ENCODE results near the gene PSMD13.
"Not testable (repeated sequence)": the region's sequence is repeated elsewhere in the genome, so short reads cannot be mapped to it uniquely, and the experiment has no call there.

Gene PSMD13

GRCh38 chr11:236774-237767 is at the start of gene PSMD13:
PSMD13 (plus strand) TSS chr11:236976; CDS start chr11:237050, 74 bp downstream.
- DNase-seq, result peak; percentile 79 to 89

GRCh38 chr11:189200-189783 is 47.5 kb upstream of the PSMD13 start:
- DNase-seq, result not testable (repeated sequence)

- not testable (repeated sequence) for DNase-seq
These were observed 46.9 kb upstream of the PSMD13 start for GRCh38 chr11:189843-190311.

DNA sequence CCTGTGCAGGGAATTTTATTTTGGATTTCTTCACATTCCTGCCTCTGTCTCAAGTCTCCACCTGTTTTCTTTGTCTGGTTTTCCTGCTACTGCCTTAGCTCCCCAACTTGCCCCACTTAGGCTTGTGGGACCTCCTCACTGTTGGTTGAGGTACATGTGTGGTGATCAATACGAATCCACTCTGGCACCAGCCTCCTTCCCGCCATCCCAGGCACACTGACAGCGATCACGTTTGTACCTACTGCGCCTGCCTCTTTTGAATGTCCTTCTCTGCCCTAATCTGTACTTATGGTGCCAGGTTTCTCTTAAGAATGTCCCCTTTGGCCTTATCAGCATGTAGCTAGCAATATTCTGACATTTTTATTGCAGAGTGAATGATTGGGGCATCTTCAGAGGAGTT is 46.2 kb upstream of the PSMD13 start:
- DNase-seq, result not testable (repeated sequence)

GRCh38 chr11:191490-192478 is 45.0 kb upstream of the PSMD13 start:
- not testable (repeated sequence) for DNase-seq

DNA sequence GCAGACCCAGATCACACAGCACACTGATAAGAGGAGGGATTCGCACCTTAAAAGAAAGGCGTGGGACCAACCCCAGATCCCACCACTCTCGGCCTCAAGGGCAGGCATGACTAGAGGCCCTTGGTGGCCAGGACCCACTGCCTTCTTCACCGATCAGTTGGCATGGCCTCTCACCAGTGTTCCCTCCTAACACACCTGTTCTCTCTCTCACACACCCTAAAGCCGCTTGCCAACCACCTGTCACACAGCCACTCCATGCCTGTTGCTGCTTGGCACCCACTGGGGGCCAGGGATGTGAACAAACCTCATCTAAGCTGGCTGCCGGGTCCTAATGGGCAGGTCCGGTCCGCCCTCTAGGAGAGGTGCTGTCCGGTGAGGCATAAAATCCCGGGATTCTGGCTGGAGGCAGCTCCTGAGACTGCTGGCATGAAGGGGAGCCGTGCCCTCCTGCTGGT is 44.1 kb upstream of the PSMD13 start, which contains the start of gene SCGB1C1:
Gene SCGB1C1, plus strand, starts transcription at position 405 of the 455 bp plus-strand sequence. Its CDS starts 22 bp downstream, at position 427.
- not testable (repeated sequence) for DNase-seq

GRCh38 chr11:193481-193880 is 43.3 kb upstream of the PSMD13 start:
- DNase-seq, result not testable (repeated sequence)

GRCh38 chr11:196786-197731 is 39.7 kb upstream of the PSMD13 start:
- no peak for DNase-seq

DNA sequence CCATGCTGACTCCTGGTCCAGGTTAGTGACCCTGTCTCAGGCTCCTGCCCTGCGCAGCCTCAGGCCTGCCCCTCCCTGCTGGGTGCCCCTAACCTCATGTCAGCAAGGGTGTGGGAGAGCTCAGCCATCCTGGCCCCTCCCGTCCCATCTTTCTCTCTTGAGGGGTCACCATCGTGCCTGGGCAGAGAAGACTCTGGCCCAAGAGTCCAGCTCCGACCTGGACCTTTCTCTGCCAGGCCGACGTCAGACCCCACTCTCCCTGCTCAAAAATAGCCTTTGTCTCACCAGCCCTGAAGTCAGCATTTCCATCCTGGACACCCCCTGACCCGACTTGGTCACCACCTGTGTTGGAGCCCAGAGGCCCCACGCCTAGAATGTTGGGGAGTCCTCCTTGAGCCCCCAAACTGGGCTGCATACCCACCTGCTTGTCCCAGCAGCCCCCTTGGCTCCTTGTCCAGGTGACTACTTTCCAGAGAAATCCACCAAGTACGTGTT is 39.0 kb upstream of the PSMD13 start:
- DNase-seq, result no peak

- no peak for DNase-seq
These were observed 38.5 kb upstream of the PSMD13 start for GRCh38 chr11:198236-198806.

DNA sequence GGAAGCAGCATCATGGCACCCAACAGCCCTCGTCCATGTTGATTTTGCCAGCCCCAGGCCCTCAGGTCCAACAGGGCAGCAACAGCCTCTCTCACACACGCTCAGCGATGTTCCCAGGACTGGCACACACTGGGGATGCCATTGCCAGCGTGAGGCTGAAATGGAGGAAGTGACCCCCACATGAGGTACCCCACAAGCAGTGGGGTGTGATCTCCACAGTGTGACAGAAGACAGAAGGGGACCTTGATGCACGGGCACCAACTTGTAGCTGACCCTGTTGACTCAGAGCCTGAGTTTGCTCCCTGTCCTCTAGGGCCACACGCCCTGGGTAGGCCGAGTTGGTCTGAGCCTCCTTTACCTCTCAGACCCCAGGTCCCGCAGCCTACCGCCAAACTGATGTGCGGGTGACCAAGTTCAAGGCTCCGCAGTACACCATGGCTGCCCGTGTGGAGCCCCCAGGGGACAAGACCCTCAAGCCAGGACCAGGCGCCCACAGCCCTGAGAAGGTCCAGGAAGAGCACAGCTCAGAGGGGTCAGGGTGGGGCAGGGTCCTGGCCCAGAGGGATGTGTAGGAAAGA is 37.7 kb upstream of the PSMD13 start:
- DNase-seq, result no peak

DNA sequence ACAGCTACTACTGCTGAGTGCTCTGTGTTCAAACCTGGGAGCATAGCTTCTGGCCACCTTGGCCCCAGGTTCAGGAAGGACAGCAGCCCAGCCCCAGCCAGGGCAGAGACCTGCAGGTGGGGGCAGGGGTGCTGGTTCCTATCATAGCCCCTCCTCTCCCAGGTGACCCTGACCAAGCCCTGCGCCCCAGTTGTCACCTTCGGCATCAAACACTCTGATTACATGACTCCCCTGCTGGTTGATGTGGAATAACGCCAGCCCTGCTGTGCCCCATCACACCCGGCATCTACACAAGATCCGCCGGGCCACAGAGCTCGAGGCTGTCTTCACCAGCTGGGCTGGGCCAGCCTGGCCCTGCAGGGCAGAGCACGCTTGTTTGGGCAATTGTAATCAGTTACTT is 37.0 kb upstream of the PSMD13 start:
- DNase-seq, result no peak

- no peak for DNase-seq
These were observed 36.4 kb upstream of the PSMD13 start for GRCh38 chr11:200224-201003.

DNA sequence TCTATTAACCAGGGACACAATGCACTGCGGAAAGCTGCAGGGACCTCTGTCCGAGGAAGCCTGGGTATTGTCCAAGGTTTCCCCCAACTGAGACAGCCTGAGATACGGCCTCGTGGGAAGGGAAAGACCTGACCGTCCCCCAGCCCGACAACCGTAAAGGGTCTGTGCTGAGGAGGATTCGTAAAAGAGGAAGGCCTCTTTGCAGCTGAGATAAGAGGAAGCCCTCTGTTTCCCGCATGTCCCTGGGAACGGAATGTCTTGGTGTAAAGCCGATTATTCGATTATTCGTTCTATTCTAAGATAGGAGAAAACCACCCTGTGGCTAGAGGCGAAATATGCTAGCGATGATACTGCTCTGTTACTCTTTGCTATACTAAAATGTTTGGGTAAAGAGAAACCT is 34.8 kb upstream of the PSMD13 start:
- DNase-seq, result no peak

DNA sequence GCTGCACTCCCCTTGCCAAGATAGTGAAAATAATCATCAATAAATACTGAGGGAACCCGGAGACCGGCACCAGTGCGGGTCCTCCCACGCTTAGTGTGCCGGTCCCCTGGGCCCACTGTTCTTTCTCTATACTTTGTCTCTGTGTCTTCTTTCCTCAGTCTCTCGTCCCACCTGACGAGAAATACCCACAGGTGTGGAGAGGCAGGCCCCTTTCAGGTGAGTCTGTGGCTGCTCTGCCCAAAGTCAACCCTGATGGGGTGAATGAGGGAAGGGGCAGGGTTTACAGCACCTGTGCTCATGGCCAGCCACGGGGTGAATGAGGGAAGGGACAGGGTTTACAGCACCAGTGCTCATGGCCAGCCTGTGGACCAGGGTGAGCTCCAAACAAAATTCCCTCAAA is 34.3 kb upstream of the PSMD13 start:
- DNase-seq, result no peak

DNA sequence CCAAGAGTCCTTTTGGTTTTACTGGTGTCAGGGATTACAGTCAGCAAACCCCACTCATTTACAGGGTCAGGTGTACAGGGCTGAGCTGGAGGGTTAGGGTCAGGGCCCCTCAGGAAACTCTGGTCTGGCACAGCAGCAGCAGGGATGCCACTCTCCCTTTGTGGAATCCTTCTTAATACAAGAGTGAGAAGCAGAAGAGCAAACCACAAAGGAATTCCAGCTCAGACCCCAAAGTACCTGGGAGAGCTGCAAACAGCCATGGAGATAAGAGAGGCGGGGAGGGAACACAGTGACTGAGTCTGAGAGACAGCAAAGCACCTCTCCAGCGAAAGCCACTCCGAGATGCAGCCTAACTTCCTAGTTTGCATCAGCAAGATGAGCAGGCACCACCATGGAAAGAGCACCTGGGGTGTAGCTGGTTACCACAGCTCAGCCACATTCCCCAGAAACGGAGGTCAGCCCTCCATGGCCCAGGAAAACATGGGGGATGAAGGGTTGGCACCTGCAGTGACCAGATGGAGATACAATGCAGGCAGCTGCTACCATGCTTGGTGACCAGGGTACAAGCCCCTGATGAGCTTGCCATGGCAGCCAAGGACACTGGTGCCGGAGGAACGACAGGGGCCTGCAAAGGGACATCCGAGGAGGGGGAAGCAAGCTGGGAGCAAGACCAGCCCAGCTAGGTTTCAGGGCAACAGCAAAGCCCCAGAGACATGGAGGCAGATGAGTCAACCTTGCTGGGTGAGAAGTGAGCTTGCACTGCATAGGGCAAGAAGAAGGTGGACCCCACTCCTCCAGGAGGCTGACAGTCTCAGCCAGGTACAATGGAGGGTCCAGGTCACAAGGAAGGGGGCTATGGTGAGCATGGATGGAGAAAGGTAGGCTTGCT is 33.5 kb upstream of the PSMD13 start:
- no peak for DNase-seq

DNA sequence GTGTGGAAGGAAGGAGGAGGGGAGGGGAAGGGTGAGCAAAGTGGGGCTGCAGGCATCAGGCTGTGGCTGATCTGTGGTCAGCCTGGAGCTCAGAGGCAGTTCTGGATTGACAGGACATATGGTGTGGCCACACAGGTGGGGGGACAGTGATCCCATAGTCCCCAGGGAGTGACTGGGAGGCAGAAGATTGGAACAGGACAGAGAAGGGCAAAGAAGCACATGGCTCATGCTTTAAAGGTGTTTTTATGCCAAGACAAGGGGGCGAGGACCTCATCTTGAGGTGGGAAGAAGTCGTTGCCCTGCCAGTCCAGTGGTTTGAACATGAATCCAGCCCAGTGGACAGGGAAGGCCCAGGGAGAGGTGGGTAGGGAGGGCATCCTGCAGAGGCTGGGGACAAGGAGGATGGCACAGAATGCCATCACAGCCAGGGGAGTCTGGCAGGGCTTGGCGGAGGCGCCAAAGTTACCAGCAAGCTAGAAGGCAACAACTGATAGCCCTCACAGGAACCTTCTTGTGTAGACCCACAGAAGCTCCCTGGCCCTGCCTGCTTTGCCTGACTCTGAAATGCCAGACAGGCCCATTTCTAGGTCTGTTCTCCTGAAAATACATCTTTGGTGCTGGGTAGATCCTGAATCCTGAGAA is 32.7 kb upstream of the PSMD13 start:
- no peak for DNase-seq

DNA sequence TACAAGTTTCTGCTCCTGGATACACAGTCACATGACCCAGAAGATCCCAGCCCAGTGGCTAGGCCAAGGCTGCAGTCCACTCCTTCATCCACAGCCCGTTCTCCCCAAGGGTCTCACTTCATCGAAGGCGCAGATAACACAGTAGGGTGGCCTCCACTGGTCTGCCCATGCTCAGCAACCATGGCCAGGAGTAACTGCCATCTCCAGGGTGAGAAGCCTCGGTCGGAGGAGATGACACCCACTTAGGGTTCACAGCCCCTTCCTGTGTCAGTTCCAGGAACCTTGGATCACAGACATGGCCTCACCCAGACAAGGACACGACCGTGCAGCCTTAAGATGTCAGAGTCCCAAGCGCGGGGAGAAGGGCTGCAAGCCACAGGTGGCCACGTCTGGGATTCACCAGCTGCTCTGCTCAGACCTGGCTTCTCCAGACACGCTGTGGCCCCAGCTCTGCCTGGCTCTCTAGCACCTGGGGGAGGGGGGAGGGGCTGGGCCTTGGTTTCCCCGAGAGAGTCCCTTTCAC is 32.1 kb upstream of the PSMD13 start:
- DNase-seq, result no peak

All from NCI-H446 (cell line).